GM21528 (cell line): ENCODE data around the gene ELOB.
"Not testable (repeated sequence)": the region's sequence is repeated elsewhere in the genome, so short reads cannot be mapped to it uniquely, and the experiment has no call there.

ENCODE experiments used
- ATAC-seq: cut with Tn5 transposase; IDR thresholded peaks from one replicate; pipeline ENCODE4 v1.9.1; 2021; ENCODE audit warnings: mild to moderate bottlenecking, moderate library complexity; ENCODE audit not compliant: unreplicated experiment, low FRiP score

Gene ELOB

GRCh38 chr16:2726923-2727322 is 50.2 kb downstream of the ELOB start:
- ATAC-seq = no peak

DNA sequence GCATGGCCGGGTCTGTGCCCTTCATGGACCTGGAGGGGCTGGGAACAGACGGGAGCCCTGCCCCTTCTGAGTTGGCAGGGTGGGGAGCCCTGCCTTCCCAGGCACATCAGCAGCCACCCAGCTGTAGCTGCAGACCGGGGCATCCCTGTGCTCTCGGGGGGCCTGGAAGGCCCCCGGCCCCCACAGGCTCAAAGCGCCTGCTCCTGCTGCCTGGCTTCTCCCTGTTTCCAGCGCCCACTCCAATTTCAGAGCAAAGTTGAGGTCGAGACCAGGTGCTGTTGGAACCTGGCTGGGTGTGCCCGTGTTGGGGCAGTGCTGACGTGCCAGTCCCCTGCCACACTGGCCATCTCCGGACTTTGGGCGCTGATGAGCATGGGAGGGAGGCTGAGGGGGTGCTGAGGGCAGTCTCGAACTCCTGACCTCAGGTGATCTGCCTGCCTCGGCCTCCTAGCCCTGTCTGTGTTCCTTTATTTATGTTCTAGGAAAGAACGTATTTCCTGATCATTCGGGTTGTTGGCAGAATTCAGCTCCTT is 52.2 kb downstream of the ELOB start:
- no peak for ATAC-seq

GRCh38 chr16:2724088-2724676 is 52.9 kb downstream of the ELOB start:
- no peak for ATAC-seq

DNA sequence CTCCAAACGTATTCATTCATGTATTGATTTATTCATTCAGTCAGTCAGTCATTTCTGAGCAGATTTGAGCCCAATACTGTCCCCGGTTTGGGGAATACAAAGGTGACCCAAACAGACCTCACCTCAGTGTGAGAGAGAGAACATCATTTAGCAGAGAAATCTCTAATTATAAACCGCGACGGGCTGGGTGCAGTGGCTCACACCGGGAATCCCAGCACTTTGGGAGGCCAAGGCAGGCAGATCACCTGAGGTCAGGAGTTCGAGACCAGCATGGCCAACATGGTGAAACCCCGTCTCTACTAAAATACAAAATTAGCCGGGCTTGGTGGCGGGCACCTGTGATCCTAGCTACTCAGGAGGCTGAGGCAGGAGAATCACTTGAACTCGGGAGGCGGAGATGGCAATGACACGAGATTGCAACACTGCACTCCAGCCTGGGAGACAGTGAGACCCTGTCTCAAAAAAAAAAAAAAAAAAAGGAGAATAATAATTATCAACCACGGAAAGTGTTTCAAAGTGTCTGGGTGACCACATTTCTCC is 55.4 kb downstream of the ELOB start:
- ATAC-seq = not testable (repeated sequence)
